Measurements from ENCODE around the gene ADAM29. TPM values are rescaled to one million over a fixed set of nuclear protein-coding genes. Genes with fewer than 3 reads are reported as not detected.
"Not testable (repeated sequence)": the region's sequence is repeated elsewhere in the genome, so short reads cannot be mapped to it uniquely, and the experiment has no call there.

The ADAM29 gene
- total RNA-seq (2014; rRNA removed; shearing (Covaris generic)) = not detected in 2 replicates

DNA sequence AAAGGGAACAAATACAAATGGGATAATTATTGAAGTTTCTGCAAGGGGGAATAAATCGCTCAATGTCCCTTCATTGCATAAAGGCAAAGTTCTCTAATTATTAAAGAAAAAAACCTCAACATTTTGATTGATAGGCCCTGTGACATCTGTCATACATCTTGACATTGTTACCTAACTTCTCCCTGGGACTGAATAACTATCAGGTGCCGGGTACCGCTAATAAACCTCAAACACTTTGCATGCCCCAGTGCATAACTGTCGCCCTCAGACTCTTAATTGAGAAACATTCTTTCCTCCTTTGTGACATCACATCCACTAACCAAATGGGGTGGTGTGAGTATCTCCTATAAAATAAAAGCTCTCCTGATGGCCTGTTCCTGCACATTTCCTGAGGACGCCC is at the start of gene ADAM29:
ADAM29 (plus strand) TSS at position 301 of the 400 bp plus-strand sequence. CDS start 57,168 bp downstream, outside the sequence.
- Histone ChIP-seq H3K4me3 (no peak within 1 kb of the TSS), H3K27me3 (replicated peaks) (no peaks in the 10 kb centered on the region), H3K4me1 (replicated peaks) (no peaks in the 10 kb centered on the region), H3K9me3 (replicated peaks) (no peaks in the 10 kb centered on the region), H3K36me3 (no peaks in the 10 kb centered on the region), H3K27ac (no peak within 1 kb of the TSS)
- no peak for DNase-seq (ENCODE audit: low read depth in 1 of 2, low spot score in 2 of 2)

DNA sequence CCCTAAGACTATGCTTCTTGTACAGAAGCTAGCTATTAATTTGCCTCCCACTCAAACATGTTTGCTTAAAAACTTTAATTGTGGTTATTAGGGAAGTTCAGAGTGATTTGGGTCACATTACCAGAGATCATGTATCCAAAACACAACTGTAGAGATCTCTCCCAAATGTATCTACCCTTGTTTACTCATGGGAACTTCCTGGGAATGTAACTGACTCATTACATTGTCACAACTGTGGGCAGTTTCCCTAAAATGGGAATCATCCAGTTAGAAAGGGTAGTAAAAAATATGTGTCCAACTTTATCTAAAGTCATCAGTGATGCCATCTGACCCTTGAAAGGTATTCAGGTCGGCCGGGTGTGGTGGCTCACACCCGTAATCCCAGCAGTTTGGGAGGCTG is 48.8 kb upstream of the ADAM29 start:
- Histone ChIP-seq H3K4me3 (no peak overlapping the region), H3K27me3 (replicated peaks) (no peaks in the 10 kb centered on the region), H3K36me3 (no peaks in the 10 kb centered on the region), H3K27ac (no peak overlapping the region), H3K9me3 (replicated peaks) (no peaks in the 10 kb centered on the region), H3K4me1 (replicated peaks) (no peaks in the 10 kb centered on the region)
- no peak for DNase-seq (ENCODE audit: low read depth in 1 of 2, low spot score in 2 of 2)

DNA sequence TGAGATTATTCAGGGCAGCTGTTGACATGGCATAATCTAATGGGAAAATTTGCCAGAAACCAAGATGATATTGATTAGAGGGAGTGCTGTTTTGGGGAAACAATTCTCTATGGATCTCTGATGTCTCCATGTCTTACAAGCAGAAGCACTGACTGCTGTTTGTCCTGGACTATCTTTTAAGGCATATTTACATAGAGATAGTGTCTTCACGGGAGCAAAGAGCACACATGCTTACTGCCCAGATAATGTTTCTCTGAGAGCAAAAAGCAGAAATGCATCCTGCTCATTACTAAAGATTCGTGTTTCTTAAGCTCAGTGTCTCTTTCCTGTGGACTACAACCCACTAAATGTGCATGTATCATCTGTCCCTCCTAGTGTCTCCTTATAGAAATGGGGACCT is 47.8 kb upstream of the ADAM29 start:
- Histone ChIP-seq H3K4me1 (replicated peaks) (no peaks in the 10 kb centered on the region), H3K27ac (no peak overlapping the region), H3K9me3 (replicated peaks) (no peaks in the 10 kb centered on the region; the same call in 1 of the 2 replicates), H3K27me3 (replicated peaks) (no peaks in the 10 kb centered on the region), H3K36me3 (no peaks in the 10 kb centered on the region), H3K4me3 (no peak overlapping the region)
- no peak for DNase-seq (ENCODE audit: low read depth in 1 of 2, low spot score in 2 of 2)

DNA sequence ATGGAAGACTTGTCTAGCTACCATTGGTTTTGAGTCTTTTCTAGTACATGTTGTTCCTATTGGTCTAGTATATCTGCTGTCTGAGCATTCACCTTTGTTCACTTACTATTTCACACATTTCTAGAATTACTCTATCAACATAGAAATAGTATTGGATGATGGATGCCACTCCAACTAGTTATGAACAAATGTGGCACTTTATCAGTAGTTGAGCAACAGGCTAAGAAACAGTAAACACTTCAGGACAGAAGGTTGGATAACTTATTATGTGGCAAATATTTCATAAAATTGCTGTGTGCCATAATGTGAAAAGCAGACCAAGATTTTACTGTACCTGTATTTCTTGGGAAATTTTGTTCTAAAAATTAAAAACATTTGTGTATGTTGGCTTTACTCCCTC is 46.8 kb upstream of the ADAM29 start:
- H3K27ac ChIP-seq = no peak overlapping the region
- no peak for DNase-seq (ENCODE audit: low read depth in 1 of 2, low spot score in 2 of 2)
- H3K27me3 ChIP-seq (replicated peaks) = no peaks in the 10 kb centered on the region
- peaks cover 3% of the 10 kb centered on the region; the same call in 1 of the 2 replicates for H3K9me3 ChIP-seq (replicated peaks)
- no peak overlapping the region for H3K4me3 ChIP-seq
- H3K4me1 ChIP-seq (replicated peaks) = no peaks in the 10 kb centered on the region
- no peaks in the 10 kb centered on the region for H3K36me3 ChIP-seq

DNA sequence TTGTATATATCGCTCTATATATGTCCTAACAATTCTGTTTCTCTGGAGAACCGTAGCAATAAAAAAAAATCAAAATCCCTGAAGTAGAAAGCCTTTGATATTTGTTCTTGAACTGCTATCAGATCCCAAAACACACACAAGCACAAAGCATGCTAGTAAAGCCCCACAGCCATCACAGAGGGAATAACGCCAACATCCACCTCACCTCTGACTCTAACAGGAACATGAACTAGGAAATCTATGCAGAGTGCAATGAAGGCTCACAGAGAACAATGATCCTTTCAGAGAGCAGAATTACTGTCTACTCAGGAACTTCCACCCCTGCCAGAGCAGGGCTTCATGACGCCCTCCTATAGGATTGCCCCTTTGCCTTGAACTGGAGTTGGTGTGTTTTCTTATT is 45.0 kb upstream of the ADAM29 start:
- H3K27me3 ChIP-seq (replicated peaks); H3K4me1 ChIP-seq (replicated peaks); H3K4me3 ChIP-seq; H3K9me3 ChIP-seq (replicated peaks); H3K36me3 ChIP-seq; DNase-seq (ENCODE audit: low read depth in 1 of 2, low spot score in 2 of 2); H3K27ac ChIP-seq: not testable (repeated sequence)

DNA sequence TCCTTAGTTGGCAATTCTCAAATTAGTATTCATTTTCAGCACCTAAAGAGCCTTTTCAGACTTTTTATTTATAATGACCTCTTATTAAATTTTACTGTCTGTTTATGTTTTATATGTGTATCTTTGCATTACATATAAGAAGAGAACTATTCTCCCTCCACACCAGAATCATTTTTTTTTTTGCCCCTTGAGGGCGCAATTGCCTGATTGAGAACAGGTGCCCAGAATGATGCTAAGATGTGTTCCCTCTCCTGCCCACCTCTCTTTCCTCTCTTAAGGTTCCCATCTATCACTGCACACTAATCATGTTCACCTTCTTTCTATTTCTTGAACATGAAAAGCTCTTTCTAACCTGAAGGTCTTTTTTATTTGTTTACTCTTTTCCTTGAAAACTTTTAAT is 44.2 kb upstream of the ADAM29 start:
- Histone ChIP-seq H3K4me3 (no peak overlapping the region), H3K36me3 (no peaks in the 10 kb centered on the region), H3K9me3 (replicated peaks) (peaks cover 3% of the 10 kb centered on the region; the same call in 1 of the 2 replicates), H3K27ac (no peak overlapping the region), H3K27me3 (replicated peaks) (no peaks in the 10 kb centered on the region), H3K4me1 (replicated peaks) (no peaks in the 10 kb centered on the region)
- DNase-seq (ENCODE audit: low read depth in 1 of 2, low spot score in 2 of 2) = no peak

DNA sequence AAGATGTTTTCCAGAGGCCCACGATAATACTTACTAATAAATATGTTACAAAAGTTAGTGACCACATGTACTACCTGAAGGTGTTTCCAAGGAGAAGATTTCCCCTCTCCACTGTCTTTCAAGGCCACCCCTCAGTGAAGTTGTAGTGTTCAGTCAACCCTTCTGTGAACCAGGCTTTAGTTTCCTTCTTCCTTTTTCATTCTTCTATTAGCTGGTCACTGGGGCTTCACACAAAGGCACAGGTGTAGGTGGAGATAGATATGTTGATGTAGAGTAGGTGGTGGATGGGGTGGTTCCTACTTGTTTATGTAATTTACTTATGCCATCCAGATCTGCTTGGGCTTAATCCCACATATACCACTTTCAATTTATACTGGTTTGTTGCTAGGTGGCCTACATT is 43.3 kb upstream of the ADAM29 start:
- H3K36me3 ChIP-seq = no peaks in the 10 kb centered on the region
- H3K9me3 ChIP-seq (replicated peaks) = peaks cover 3% of the 10 kb centered on the region; the same call in 1 of the 2 replicates
- no peaks in the 10 kb centered on the region for H3K4me1 ChIP-seq (replicated peaks)
- DNase-seq (ENCODE audit: low read depth in 1 of 2, low spot score in 2 of 2) = no peak
- no peak overlapping the region for H3K4me3 ChIP-seq
- no peak overlapping the region for H3K27ac ChIP-seq
- H3K27me3 ChIP-seq (replicated peaks) = no peaks in the 10 kb centered on the region

DNA sequence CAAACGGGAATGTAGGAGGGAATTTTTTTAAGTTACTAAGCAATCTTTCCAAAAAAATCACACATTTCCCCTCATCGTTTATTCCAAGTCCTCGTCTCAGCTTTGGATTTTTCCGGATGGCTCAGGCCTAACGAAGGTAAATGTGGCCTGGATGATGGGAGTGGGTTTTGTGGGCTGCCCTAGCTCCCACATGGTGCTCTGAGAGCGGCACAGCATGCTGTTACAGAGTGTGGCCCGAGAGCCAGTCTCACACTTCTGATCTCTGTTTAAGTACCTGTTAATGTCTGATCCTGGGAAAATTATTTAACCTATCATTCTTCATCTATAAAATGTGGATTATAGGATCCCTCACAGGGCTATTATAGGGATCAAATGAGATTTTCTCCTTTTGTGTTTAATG is 38.2 kb upstream of the ADAM29 start:
- Histone ChIP-seq H3K4me3 (no peak overlapping the region), H3K27ac (no peak overlapping the region), H3K9me3 (replicated peaks) (peaks cover 3% of the 10 kb centered on the region; the same call in 1 of the 2 replicates), H3K36me3 (no peaks in the 10 kb centered on the region), H3K4me1 (replicated peaks) (no peaks in the 10 kb centered on the region), H3K27me3 (replicated peaks) (no peaks in the 10 kb centered on the region)
- DNase-seq (ENCODE audit: low read depth in 1 of 2, low spot score in 2 of 2) = no peak

DNA sequence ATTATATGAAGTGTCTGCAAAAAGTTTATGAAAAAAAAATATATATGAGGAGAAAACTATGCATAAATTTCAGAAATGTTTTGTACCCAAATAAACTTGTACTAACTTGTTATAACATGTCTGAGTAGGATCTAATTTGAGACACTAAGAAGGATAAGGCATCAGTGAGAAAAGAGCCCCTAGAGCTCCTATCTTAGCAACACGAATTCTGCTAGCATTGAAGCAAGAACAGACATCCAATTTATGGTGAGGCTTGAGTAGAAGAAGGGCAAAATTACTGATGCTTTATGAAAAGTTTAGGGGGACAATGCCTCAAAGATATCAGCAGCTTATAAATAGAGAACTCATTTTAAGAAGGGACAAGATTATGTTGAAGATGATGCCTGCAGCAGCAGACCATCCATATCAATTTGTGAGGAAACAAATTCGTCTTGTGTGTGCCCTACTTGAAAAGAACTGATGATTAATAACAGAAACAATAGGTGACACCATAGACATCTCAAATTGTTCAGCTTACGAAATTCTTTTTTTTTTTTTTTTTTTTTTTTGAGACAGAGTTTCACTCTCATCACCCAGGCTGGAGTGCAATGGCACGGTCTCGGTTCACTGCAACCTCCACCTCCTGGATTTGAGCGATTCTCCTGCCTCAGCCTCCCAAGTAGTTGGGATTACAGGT is 35.7 kb upstream of the ADAM29 start:
- Histone ChIP-seq H3K27me3 (replicated peaks) (no peaks in the 10 kb centered on the region), H3K9me3 (replicated peaks) (no peaks in the 10 kb centered on the region), H3K4me1 (replicated peaks) (no peaks in the 10 kb centered on the region), H3K27ac (no peak overlapping the region), H3K36me3 (no peaks in the 10 kb centered on the region), H3K4me3 (no peak overlapping the region)
- DNase-seq (ENCODE audit: low read depth in 1 of 2, low spot score in 2 of 2) = no peak

DNA sequence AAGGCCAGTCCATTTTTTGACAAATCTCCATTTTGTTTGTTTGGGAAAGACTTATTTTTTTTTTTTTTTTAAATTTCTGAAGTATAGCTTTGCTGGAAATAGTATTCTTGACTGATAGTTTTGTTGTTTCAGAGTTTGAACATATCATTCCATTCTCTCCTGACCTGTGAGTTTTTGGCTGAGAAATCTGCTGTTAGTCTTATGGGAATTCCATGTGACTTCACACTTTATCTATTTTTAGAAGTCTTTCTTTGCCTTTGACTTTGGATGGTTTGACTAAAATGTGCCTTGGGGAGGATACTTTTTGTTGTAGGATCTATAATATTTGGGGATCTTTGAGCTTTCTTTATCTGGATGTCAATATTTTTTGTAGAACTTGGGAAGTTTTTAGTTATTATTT is 10.7 kb upstream of the ADAM29 start:
- Histone ChIP-seq H3K36me3 (no peaks in the 10 kb centered on the region), H3K4me1 (replicated peaks) (no peaks in the 10 kb centered on the region), H3K9me3 (replicated peaks) (no peaks in the 10 kb centered on the region), H3K27ac (no peak overlapping the region), H3K4me3 (no peak overlapping the region), H3K27me3 (replicated peaks) (no peaks in the 10 kb centered on the region)
- no peak for DNase-seq (ENCODE audit: low read depth in 1 of 2, low spot score in 2 of 2)

DNA sequence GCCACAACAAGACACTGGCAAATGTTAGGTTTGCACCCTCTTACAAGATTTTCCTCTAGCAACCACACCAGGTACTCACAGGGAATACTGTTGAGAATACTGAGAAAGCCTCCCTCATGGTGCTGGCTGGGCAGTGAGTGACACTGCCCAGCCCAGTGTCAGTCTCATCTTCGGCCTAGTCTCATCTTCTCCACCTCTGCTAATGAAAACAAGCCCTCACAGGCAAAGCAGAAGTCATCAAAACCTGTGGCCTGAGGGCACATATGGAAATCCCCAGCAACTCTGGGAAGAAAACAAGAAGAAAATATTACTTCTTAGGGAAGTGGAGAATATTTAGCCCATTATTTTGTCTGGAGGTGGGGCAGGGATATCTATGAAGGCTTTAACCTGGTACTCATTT is 7.9 kb upstream of the ADAM29 start:
- H3K36me3 ChIP-seq = no peaks in the 10 kb centered on the region
- DNase-seq (ENCODE audit: low read depth in 1 of 2, low spot score in 2 of 2) = no peak
- H3K4me3 ChIP-seq = no peak overlapping the region

DNA sequence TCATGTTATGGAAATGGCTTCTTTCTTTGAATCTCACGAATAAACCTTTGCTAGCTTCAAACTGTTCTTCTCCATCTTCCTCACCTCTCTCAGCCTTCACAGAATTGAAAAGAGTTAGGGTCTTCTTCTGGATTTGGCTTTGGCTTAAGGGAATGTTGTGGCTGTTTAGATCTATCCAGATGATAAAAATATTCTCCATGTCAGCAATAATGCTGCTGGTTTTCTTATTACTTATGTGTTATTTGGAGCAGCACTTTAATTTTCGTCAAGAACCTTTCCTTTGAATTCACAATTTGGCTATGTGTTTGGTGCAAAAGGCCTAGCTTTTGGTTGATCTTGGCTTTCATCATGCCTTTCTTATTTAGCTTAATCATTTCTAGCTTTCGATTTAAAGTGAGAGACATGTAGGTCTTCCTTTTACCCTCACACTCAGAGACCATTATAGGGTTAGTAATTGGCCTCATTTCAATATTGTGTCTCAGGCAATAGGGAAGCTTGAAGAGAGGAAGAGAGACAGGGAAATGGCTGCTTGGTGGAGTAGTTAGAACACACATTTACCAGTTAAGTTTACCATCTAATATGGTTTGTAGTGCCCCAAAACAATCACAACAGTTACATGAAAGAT is 5.1 kb upstream of the ADAM29 start:
- Histone ChIP-seq H3K27ac (no peak overlapping the region), H3K9me3 (replicated peaks) (no peaks in the 10 kb centered on the region), H3K4me3 (no peak overlapping the region), H3K36me3 (no peaks in the 10 kb centered on the region), H3K27me3 (replicated peaks) (no peaks in the 10 kb centered on the region), H3K4me1 (replicated peaks) (no peaks in the 10 kb centered on the region)
- no peak for DNase-seq (ENCODE audit: low read depth in 1 of 2, low spot score in 2 of 2)

More for the DNA sequence above, 7.9 kb upstream of the ADAM29 start:
- H3K9me3 ChIP-seq (replicated peaks) = no peaks in the 10 kb centered on the region
- H3K4me1 ChIP-seq (replicated peaks) = no peaks in the 10 kb centered on the region
- H3K27ac ChIP-seq = no peak overlapping the region
- H3K27me3 ChIP-seq (replicated peaks) = no peaks in the 10 kb centered on the region

DNA sequence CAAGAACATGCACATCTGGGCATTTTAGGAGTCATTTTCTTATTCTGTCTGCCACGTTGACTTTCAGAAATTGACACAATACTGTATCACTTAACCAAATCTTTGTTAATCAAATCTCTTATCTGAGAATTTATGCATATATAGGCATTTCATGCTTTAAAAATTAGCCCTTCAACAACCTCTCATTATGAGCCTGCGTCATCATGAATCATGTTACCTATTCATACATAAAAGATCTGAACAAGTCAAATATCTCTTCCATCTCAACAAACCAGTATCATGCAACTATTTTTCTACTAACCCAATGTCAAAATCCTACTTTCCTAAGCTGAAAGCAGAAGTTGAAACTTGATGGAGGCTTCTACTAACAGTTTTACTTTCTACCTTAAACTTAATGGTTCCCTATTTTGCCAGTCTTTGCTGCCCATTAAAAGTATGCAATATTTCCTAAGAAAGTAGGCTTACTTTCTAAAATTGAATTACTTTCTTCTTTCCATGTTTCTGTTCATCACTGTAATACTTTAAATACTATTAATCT is 1.8 kb downstream of the ADAM29 start:
- no peak overlapping the region for H3K4me3 ChIP-seq

DNA sequence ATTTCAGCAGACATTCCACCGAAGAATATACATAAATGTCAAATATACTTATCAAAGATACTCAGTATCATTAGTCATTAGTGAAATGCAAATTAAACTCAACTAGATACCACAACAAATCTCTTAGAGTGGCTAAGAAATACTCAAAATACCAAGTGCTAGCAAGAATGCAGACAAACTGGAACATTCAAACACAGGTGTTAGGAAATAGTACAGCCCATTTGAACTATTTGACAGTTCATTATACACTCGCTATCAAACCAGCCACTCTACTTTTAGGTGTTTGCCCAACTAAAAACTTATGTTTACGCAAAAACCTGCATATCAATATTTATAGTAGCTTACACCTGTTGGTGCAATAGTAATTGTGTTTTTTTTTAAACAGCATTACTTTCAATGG is 8.8 kb downstream of the ADAM29 start:
- Histone ChIP-seq H3K27ac (no peak overlapping the region), H3K27me3 (replicated peaks) (no peaks in the 10 kb centered on the region), H3K9me3 (replicated peaks) (no peaks in the 10 kb centered on the region), H3K36me3 (no peaks in the 10 kb centered on the region), H3K4me3 (no peak overlapping the region), H3K4me1 (replicated peaks) (no peaks in the 10 kb centered on the region)
- no peak for DNase-seq (ENCODE audit: low read depth in 1 of 2, low spot score in 2 of 2)

More for the DNA sequence above, 1.8 kb downstream of the ADAM29 start:
- Histone ChIP-seq H3K4me1 (replicated peaks) (no peaks in the 10 kb centered on the region), H3K27me3 (replicated peaks) (no peaks in the 10 kb centered on the region), H3K9me3 (replicated peaks) (no peaks in the 10 kb centered on the region), H3K36me3 (no peaks in the 10 kb centered on the region), H3K27ac (no peak overlapping the region)
- no peak for DNase-seq (ENCODE audit: low read depth in 1 of 2, low spot score in 2 of 2)

All from SJSA1 (cell line).